Loucy (cell line): ENCODE measurements around the gene VSTM2B.

Experiments used
- H2AFZ ChIP-seq: fragments of 200-600 bp; sonication (generic); 2 replicates; pipeline ENCODE4 v1.6.0; 2016; ENCODE audit warnings: antibody characterized with exemption, mild to moderate bottlenecking, low read length, moderate library complexity
- H3F3A ChIP-seq: fragments of 200-600 bp; 2 replicates; pipeline ENCODE4 v1.6.0; 2016; ENCODE audit warnings: antibody characterized with exemption, low read depth, mild to moderate bottlenecking
- H3K27me3 ChIP-seq: fragments of 200-600 bp; sonication (generic); 2 replicates; pipeline ENCODE4 v1.6.1; 2014; ENCODE audit warnings: low read length, mild to moderate bottlenecking; ENCODE audit not compliant: insufficient read depth, poor library complexity, severe bottlenecking
- H3K36me3 ChIP-seq: fragments of 200-600 bp; sonication (generic); 2 replicates; pipeline ENCODE4 v1.6.1; 2016; ENCODE audit warnings: low read length; ENCODE audit not compliant: insufficient read depth
- H3K4me1 ChIP-seq: fragments of 200-600 bp; sonication (generic); 2 replicates; pipeline ENCODE4 v1.5.1; 2014; ENCODE audit warnings: low read length, mild to moderate bottlenecking; ENCODE audit not compliant: insufficient read depth, poor library complexity, severe bottlenecking
- H3K4me2 ChIP-seq: fragments of 200-600 bp; sonication (generic); 2 replicates; pipeline ENCODE4 v1.6.0; 2014; ENCODE audit warnings: antibody characterized with exemption, low read length, low read depth, mild to moderate bottlenecking; ENCODE audit not compliant: poor library complexity, severe bottlenecking
- H3K4me3 ChIP-seq: fragments of 200-600 bp; sonication (generic); 2 replicates; pipeline ENCODE4 v1.5.1; 2014; ENCODE audit warnings: low read length, mild to moderate bottlenecking, mixed read lengths; ENCODE audit not compliant: poor library complexity, severe bottlenecking
- H3K79me2 ChIP-seq: fragments of 200-600 bp; sonication (generic); 2 replicates; pipeline ENCODE4 v1.6.1; 2014; ENCODE audit warnings: low read length; ENCODE audit not compliant: insufficient read depth
- H3K9ac ChIP-seq: fragments of 200-600 bp; sonication (generic); 2 replicates; pipeline ENCODE4 v1.6.0; 2014; ENCODE audit warnings: mild to moderate bottlenecking, low read depth, low read length, moderate library complexity; ENCODE audit not compliant: poor library complexity, severe bottlenecking
- H3K9me2 ChIP-seq: fragments of 200-600 bp; sonication (generic); replicated peaks from 2 replicates; pipeline ENCODE4 v1.6.1; 2016; ENCODE audit warnings: low read depth, low read length, mixed read lengths
- H3K9me3 ChIP-seq: fragments of 200-600 bp; sonication (generic); 2 replicates; pipeline ENCODE4 v1.6.1; 2014; ENCODE audit warnings: mild to moderate bottlenecking, antibody characterized with exemption, low read length, low read depth; ENCODE audit not compliant: insufficient read depth
- H4K20me1 ChIP-seq: fragments of 200-600 bp; sonication (generic); 2 replicates; pipeline ENCODE4 v1.6.0; 2014; ENCODE audit warnings: antibody characterized with exemption, low read length, mild to moderate bottlenecking; ENCODE audit not compliant: insufficient read depth, poor library complexity, severe bottlenecking
- EZH2phosphoT487 ChIP-seq: fragments of 200-600 bp; IDR thresholded peaks from 2 replicates; pipeline ENCODE4 v1.6.1; 2018; ENCODE audit warnings: antibody characterized with exemption, mild to moderate bottlenecking, moderate library complexity, borderline replicate concordance
- TF ChIP-seq, protein P1 (sequence below): fragments of 200-600 bp; sonication (generic); conservative IDR thresholded peaks from 2 replicates; pipeline ENCODE4 v1.5.1; 2014; ENCODE audit warnings: mild to moderate bottlenecking, antibody characterized with exemption, low read length

The VSTM2B gene

DNA sequence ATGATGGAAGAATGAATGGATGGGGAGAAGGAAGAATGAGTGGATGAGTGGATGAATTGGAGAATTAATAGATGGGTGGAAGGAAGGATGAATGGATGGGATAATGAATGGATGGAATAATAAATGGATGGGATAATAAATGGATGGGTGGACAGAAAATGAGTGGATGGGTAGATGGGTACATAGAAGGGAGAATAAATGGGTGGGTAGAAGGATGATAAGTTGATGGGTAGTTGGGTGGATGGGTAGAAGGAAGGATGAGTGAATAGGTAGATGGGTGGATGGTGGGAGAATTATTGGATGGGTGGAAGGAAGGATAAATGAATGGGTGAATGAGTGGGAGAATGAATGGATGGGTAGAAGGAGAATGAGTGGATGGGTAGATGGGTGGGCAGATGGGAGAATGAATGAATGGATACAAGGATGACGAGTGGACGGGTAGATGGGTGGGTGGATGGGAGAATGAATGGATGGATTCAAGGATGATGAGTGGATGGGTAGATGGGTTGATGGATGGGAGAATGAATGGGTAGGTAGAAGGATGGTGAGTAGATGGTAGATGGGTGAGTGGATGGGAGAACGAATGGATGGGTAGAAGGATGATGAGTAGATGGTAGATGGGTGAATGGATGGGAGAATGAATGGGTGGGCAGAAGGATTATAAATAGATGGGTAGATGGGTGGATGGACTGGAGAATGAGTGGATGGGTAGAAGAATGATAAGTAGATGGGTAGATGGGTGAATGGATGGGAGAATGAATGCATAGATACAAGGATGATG is 15.9 kb downstream of the VSTM2B start:
- Histone ChIP-seq H3K9ac (no peak overlapping the region), H3F3A (no peaks in the 10 kb centered on the region), H3K4me2 (no peak overlapping the region), H4K20me1 (no peaks in the 10 kb centered on the region), H3K36me3 (no peaks in the 10 kb centered on the region), H3K27me3 (no peaks in the 10 kb centered on the region), H2AFZ (no peak overlapping the region), H3K9me3 (no peaks in the 10 kb centered on the region; the same call in 1 of the 2 replicates), H3K4me3 (no peak overlapping the region), H3K4me1 (no peaks in the 10 kb centered on the region), H3K9me2 (no peaks in the 10 kb centered on the region), H3K79me2 (no peaks in the 10 kb centered on the region)
- TF ChIP-seq, protein P1, sequence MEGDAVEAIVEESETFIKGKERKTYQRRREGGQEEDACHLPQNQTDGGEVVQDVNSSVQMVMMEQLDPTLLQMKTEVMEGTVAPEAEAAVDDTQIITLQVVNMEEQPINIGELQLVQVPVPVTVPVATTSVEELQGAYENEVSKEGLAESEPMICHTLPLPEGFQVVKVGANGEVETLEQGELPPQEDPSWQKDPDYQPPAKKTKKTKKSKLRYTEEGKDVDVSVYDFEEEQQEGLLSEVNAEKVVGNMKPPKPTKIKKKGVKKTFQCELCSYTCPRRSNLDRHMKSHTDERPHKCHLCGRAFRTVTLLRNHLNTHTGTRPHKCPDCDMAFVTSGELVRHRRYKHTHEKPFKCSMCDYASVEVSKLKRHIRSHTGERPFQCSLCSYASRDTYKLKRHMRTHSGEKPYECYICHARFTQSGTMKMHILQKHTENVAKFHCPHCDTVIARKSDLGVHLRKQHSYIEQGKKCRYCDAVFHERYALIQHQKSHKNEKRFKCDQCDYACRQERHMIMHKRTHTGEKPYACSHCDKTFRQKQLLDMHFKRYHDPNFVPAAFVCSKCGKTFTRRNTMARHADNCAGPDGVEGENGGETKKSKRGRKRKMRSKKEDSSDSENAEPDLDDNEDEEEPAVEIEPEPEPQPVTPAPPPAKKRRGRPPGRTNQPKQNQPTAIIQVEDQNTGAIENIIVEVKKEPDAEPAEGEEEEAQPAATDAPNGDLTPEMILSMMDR, result no peak

DNA sequence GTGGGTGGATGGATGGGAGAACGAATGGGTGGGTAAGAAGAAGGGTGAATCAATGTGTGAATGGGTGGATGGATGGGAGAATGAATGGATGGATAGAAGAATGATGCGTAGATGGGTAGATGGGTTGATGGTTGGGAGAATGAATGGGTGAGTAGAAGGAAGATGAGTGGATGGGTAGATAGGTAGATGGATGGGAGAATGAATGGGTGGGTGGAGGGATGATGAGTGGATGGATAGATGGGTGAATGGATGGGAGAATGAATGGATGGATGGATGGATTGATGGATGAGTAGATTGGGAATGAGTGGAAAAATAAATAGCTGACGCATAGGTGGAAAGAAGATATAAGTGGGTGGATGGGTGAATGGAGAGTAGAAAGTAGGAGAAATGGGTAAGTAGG is 16.5 kb downstream of the VSTM2B start:
- no peak overlapping the region for H3K4me3 ChIP-seq
- no peaks in the 10 kb centered on the region for H4K20me1 ChIP-seq
- H3F3A ChIP-seq, result no peaks in the 10 kb centered on the region
- no peaks in the 10 kb centered on the region; the same call in 1 of the 2 replicates for H3K9me3 ChIP-seq
- H2AFZ ChIP-seq, result no peak overlapping the region
- TF ChIP-seq, protein P1, result no peak
- no peak for TF ChIP-seq EZH2phosphoT487
- H3K4me1 ChIP-seq, result no peaks in the 10 kb centered on the region
- no peak overlapping the region for H3K9ac ChIP-seq
- H3K4me2 ChIP-seq, result no peak overlapping the region
- no peaks in the 10 kb centered on the region for H3K36me3 ChIP-seq
- H3K27me3 ChIP-seq, result no peaks in the 10 kb centered on the region
- no peaks in the 10 kb centered on the region for H3K9me2 ChIP-seq
- no peaks in the 10 kb centered on the region for H3K79me2 ChIP-seq

DNA sequence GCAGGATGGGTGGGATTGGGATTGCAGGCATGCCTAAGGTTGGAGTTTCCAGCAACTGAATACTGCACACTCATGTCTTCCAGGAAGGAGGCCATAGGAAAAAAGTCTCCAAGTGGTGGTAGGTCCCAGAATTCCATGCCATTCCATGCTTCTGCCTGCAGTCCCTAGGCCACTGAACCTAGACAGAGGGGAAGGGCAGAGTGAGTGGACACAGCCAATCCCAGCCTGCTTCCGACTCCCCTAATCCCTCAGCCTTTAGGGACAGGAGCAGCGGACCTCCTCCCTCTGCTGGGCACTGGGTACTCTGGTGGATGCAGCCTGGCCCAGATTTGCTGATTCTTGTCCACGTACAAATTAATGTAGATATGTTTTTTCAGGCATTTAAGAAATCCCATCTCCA is 17.0 kb downstream of the VSTM2B start:
- Histone ChIP-seq H3K4me1 (no peaks in the 10 kb centered on the region), H3F3A (no peaks in the 10 kb centered on the region), H3K27me3 (no peaks in the 10 kb centered on the region), H3K9ac (no peak overlapping the region), H3K4me3 (no peak overlapping the region), H3K4me2 (no peak overlapping the region), H3K36me3 (no peaks in the 10 kb centered on the region), H3K9me3 (no peaks in the 10 kb centered on the region; the same call in 1 of the 2 replicates), H2AFZ (no peak overlapping the region), H3K9me2 (no peaks in the 10 kb centered on the region), H4K20me1 (no peaks in the 10 kb centered on the region), H3K79me2 (no peaks in the 10 kb centered on the region)
- no peak for TF ChIP-seq EZH2phosphoT487
- TF ChIP-seq, protein P1, result no peak
